NCI-H1436 (cell line): ENCODE measurements around the gene JMJD4.
"Not testable (repeated sequence)": the region's sequence is repeated elsewhere in the genome, so short reads cannot be mapped to it uniquely, and the experiment has no call there.

Experiments used
- DNase-seq: peaks from one replicate; lab custom pipeline; 2025; lab: John Stamatoyannopoulos, UW

The JMJD4 gene

GRCh38 chr1:227732586-227733308, 2.4 kb downstream of the JMJD4 start:
- no peak for DNase-seq

- DNase-seq, result no peak
Measured at GRCh38 chr1:227731696-227732585, 3.2 kb downstream of the JMJD4 start.

GRCh38 chr1:227731241-227731677, 3.8 kb downstream of the JMJD4 start:
- DNase-seq, result no peak

GRCh38 chr1:227730630-227731151, 4.4 kb downstream of the JMJD4 start:
- no peak for DNase-seq

DNA sequence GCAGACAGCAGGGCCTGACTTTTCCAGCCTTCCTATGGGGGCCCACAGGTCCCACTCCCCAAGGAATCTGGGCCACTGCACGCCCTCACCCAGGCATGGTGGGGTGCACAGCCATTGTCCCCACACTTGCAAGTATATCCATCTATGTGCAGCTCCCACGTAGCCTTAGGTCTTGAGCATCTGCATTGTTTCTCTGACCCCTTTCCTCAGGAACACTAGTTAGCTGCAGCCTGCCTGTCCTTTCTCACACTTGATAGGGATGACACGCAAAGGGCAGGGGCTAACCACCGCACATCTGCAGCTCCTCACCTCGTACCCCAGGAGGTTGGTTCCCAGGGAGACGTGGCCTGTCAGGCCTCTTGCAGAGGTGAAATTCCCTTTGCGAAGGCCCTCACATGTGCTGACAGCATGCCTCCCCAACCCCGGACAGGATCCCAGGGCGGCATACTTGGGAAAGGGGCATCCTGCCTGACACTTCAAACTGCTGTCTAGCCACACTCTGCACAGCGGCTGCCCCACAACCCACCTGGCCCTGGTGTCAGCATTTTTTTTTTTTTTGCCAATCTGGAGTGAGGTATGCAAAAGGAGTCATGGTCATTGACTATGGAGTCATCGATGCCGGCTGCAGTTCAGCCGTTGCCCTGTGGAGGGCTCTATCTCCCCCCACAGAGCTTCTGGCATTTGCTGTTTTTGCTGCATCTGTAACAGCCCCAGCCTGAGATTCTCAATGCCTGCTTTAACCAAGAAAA, 5.0 kb downstream of the JMJD4 start:
- DNase-seq, result peak; percentile 31

- no peak for DNase-seq
Measured at GRCh38 chr1:227729144-227729880, 5.8 kb downstream of the JMJD4 start.

DNA sequence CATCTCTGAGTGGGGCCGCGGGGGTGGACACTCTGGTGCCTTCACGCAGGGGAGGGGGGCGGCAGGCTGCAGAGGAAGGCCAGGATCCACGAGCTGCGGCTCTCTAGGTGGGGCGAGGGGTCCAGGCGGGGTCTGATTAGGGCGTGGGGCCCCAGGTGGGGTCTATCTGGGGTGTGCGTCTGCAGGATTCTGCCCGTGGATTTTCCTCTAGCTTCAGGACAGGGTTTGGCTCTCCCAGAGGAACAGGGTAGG, 6.3 kb downstream of the JMJD4 start:
- DNase-seq, result no peak

DNA sequence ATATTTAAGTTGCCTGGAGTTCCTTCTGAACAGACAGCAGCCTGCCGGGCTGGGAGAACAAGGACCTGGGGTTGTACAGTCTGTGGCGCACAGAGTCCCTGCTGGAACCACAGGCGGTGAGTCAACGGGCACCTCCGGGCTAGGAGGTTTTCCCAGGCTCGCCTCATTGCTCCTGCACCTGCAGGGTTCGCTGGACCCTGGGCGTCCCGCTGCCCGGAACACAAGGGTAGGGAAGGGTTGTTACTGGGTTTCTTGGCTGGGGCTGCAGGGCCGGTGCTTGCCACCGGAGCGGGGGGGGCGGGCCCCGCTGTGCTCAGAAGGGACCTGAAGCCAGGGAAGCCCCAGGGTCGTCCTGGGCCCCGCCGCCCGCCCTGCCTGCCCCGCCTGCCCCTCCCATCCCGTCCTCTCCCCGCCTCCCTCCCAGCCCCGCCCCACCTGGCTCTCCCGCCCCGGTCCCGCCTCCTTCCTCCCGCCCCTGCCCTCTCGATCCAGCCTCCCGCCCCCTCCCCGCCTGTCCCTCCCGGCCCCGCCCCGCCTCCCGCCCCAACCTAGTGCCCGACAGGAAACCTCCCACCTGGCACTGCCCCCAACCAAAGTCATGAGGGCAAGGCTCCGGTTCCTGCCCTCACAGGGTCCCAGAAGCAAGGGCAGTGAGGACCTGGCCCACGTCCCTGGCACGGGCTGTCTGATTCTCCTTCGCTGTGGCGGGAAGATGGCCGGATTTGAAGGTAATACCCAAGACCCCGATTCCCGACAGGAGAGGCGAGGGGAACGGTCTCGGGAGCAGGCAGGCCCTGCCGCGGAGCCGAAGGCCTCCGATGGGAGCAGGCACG, 6.8 kb downstream of the JMJD4 start:
- DNase-seq, result peak; percentile 83

- DNase-seq, result no peak
Measured at GRCh38 chr1:227726924-227727599, 8.0 kb downstream of the JMJD4 start.

DNA sequence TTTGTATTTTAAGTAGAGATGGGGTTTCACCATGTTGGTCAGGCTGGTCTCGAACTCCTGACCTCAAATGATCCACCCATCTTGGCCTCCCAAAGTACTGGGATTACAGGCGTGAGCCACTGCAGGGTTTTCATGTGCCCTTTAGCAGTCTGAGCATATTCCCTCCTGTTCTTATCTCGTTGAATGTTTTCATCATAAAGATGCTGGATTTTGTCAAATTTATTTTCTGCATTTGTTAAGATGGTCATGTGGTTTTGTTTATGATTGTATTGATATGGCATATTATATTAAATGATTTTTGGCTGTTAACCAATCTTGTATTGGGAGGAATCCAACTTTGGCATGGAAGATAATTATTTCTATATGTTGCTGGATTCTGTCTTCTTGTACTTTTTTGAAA, 8.8 kb downstream of the JMJD4 start:
- no peak for DNase-seq

GRCh38 chr1:227725046-227725445, 10.1 kb downstream of the JMJD4 start:
- DNase-seq, result no peak

- DNase-seq, result no peak
Measured at GRCh38 chr1:227723474-227723873, 11.6 kb downstream of the JMJD4 start.

- no peak for DNase-seq
Measured at GRCh38 chr1:227718932-227719331, 16.2 kb downstream of the JMJD4 start.

- DNase-seq, result no peak
Measured at GRCh38 chr1:227712648-227713047, 22.5 kb downstream of the JMJD4 start.

DNA sequence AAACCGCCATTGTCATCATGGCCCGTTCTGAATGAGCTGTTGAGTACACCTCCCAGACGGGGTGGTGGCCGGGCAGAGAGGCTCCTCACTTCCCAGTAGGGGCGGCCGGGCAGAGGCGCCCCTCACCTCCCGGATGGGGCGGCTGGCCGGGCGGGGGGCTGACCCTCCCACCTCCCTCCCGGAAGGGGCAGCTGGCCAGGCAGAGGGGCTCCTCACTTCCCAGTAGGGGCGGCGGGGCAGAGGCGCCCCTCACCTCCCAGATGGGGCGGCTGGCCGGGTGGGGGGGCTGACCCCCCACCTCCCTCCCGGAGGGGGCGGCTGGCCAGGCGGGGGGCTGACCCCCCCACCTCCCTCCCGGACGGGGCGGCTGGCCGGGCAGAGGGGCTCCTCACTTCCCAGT, 24.6 kb downstream of the JMJD4 start:
- not testable (repeated sequence) for DNase-seq

- no peak for DNase-seq
Measured at GRCh38 chr1:227709451-227709850, 25.7 kb downstream of the JMJD4 start.

GRCh38 chr1:227707846-227708245, 27.3 kb downstream of the JMJD4 start:
- no peak for DNase-seq

- DNase-seq, result not testable (repeated sequence)
Measured at GRCh38 chr1:227701631-227702030, 33.5 kb downstream of the JMJD4 start.

DNA sequence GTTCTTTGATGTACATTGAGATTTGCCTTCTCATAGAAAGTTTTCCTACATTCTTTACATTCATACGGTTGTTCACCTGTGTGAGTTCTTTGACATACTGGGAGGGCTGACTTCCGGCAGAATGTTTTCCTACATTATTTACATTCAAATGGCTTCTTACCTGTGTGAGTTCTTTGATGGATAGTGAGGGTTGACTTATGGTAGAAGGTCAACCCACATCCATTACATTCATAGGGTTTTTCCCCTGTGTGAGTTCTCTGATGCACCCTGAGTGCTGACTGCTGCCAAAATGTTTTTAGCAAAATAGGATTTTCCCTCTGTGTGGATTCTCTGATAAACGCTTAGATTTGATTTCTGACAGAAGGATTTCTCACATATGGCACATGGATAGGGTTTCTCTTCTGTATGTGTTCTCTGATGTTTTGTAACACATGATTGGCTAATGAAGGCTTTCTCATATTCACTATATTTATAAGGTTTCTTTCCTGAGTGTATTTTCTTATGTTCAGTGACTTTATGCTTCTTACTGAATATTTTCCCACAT, 37.7 kb downstream of the JMJD4 start:
- no peak for DNase-seq

GRCh38 chr1:227685807-227686206, 49.3 kb downstream of the JMJD4 start:
- DNase-seq, result no peak
